HG03520 (cell line): Measurements from ENCODE around the gene SPPL3.

ENCODE experiments used
- ATAC-seq: cut with Tn5 transposase; IDR thresholded peaks from one replicate; pipeline ENCODE4 v1.9.1; 2021; ENCODE audit warnings: mild to moderate bottlenecking, moderate library complexity; ENCODE audit not compliant: unreplicated experiment

The SPPL3 gene

GRCh38 chr12:120790114-120790513 lies 114.0 kb downstream of the SPPL3 start:
- ATAC-seq = no peak

GRCh38 chr12:120787889-120788288 lies 116.3 kb downstream of the SPPL3 start:
- no peak for ATAC-seq

- no peak for ATAC-seq
Measured at GRCh38 chr12:120784804-120785203, 119.4 kb downstream of the SPPL3 start.

- ATAC-seq = no peak
Measured at GRCh38 chr12:120783197-120783596, 121.0 kb downstream of the SPPL3 start.

GRCh38 chr12:120775862-120776552 lies 128.2 kb downstream of the SPPL3 start:
- no peak for ATAC-seq

GRCh38 chr12:120774169-120774916 lies 129.8 kb downstream of the SPPL3 start:
- no peak for ATAC-seq

GRCh38 chr12:120771097-120771496 lies 133.1 kb downstream of the SPPL3 start:
- ATAC-seq = no peak

GRCh38 chr12:120767071-120768024 lies 136.8 kb downstream of the SPPL3 start:
- no peak for ATAC-seq

- no peak for ATAC-seq
Measured at GRCh38 chr12:120766566-120766965, 137.6 kb downstream of the SPPL3 start.

- ATAC-seq = no peak
Measured at GRCh38 chr12:120764816-120765215, 139.3 kb downstream of the SPPL3 start.

GRCh38 chr12:120763250-120763649 lies 140.9 kb downstream of the SPPL3 start:
- no peak for ATAC-seq

- ATAC-seq = no peak
Measured at GRCh38 chr12:120762086-120762485, 142.1 kb downstream of the SPPL3 start.

- ATAC-seq = no peak
Measured at GRCh38 chr12:120761519-120761934, 142.6 kb downstream of the SPPL3 start.

- no peak for ATAC-seq
Measured at GRCh38 chr12:120760349-120761254, 143.6 kb downstream of the SPPL3 start.

GRCh38 chr12:120759591-120760348 lies 144.4 kb downstream of the SPPL3 start:
- ATAC-seq = no peak

- no peak for ATAC-seq
Measured at GRCh38 chr12:120758798-120759590, 145.2 kb downstream of the SPPL3 start.

- ATAC-seq = no peak
Measured at GRCh38 chr12:120757949-120758348, 146.2 kb downstream of the SPPL3 start.

- no peak for ATAC-seq
Measured at GRCh38 chr12:120757226-120757742, 146.9 kb downstream of the SPPL3 start.
